Esophagus muscularis mucosa (tissue), 4 donors: Measurements from ENCODE around the gene NDUFB2.

Experiments used
- CTCF ChIP-seq, 3 experiments: fragments of 200-600 bp in 2 of 3; fragments of 450-650 bp in 1 of 3; sonication (generic) in 2 of 3; IDR thresholded peaks; one replicate each; pipeline ENCODE4 v1.5.1; 2017 to 2019; ENCODE audit warnings: antibody characterized with exemption in 3 of 3, mild to moderate bottlenecking in 2 of 3, moderate library complexity in 1 of 3
- EP300 ChIP-seq: sonication (generic); formaldehyde crosslinking; IDR thresholded peaks from one replicate; pipeline ENCODE4 v1.6.1; 2017; ENCODE audit warnings: antibody characterized with exemption
- POLR2AphosphoS5 ChIP-seq, 2 donors: sonication (generic); formaldehyde crosslinking; IDR thresholded peaks; one replicate each; pipeline ENCODE4 v1.6.1; 2017; ENCODE audit warnings: antibody characterized with exemption in 2 of 2

- TF ChIP-seq CTCF (IDR thresholded peaks at IDR 0.05) = no peak
- TF ChIP-seq EP300 = no peak
- TF ChIP-seq POLR2AphosphoS5 (IDR thresholded peaks at IDR 0.05) = no peak
These were observed 47.5 kb downstream of the NDUFB2 start for GRCh38 chr7:140744005-140744404.
